Panc1 (cell line): ENCODE measurements around the gene GGT5. TPM values are rescaled to one million over a fixed set of nuclear protein-coding genes. Genes with fewer than 3 reads are reported as not detected.

Experiments
- ATAC-seq: fragments of 200-7000 bp; cut with Tn5 transposase; 2 replicates; pipeline ENCODE4 v1.9.1; 2020; ENCODE audit warnings: mild to moderate bottlenecking, moderate library complexity
- BruUV-seq: library from RNA; stranded (reverse); fragments of 400-500 nt; replicated peaks from 2 replicates; lab custom pipeline; 2021; lab: Mats Ljungman, UMichigan
- CTCF ChIA-PET: fragments of 300-600 bp; sonication (Branson Sonifier 250); formaldehyde crosslinking; loops from one replicate; lab custom pipeline; 2022; ENCODE audit warnings: antibody characterized with exemption; lab: Charles Lee
- POLR2A ChIA-PET: fragments of 300-600 bp; sonication (Branson Sonifier 250); formaldehyde crosslinking; loops from one replicate; lab custom pipeline; 2022; ENCODE audit warnings: antibody characterized with exemption; lab: Charles Lee
- DNase-seq: peaks from one replicate; pipeline ENCODE4 v3.0.0-alpha.2; 2010; ENCODE audit warnings: low read depth, low spot score
- H3K27ac ChIP-seq: 2 replicates; pipeline ENCODE4 v1.5.1; 2011; ENCODE audit warnings: mild to moderate bottlenecking, low read length, inconsistent platforms
- H3K27me3 ChIP-seq: fragments of 200-500 bp; sonication (Bioruptor generic); 2 replicates; pipeline ENCODE4 v1.6.0; 2014; ENCODE audit warnings: low read length, inconsistent platforms; ENCODE audit not compliant: control insufficient read depth, insufficient read depth
- H3K36me3 ChIP-seq: fragments of 200-500 bp; sonication (Bioruptor generic); 2 replicates; pipeline ENCODE4 v1.5.1; 2014; ENCODE audit warnings: inconsistent platforms, mild to moderate bottlenecking, low read length, moderate library complexity; ENCODE audit not compliant: control insufficient read depth, insufficient read depth
- H3K4me1 ChIP-seq: 2 replicates; pipeline ENCODE4 v1.5.1; 2011; ENCODE audit warnings: inconsistent platforms, mild to moderate bottlenecking, low read length, moderate library complexity; ENCODE audit not compliant: control insufficient read depth, insufficient read depth
- H3K4me3 ChIP-seq, 2 experiments: 2 replicates each; pipeline ENCODE4 v1.5.1; 2011 to 2012; ENCODE audit warnings: low read depth in 2 of 2, low read length in 2 of 2, mild to moderate bottlenecking in 2 of 2, inconsistent platforms in 1 of 2, moderate library complexity in 1 of 2
- H3K9me3 ChIP-seq: fragments of 200-500 bp; sonication (Bioruptor generic); 2 replicates; pipeline ENCODE4 v1.5.1; 2014; ENCODE audit warnings: low read depth, mild to moderate bottlenecking, inconsistent platforms, low read length, moderate library complexity; ENCODE audit not compliant: control insufficient read depth, insufficient read depth
- CTCF ChIP-seq: fragments of 450-650 bp; IDR thresholded peaks from 2 replicates; pipeline ENCODE4 v1.5.1; 2017; ENCODE audit warnings: mild to moderate bottlenecking
- POLR2AphosphoS5 ChIP-seq: IDR thresholded peaks from 2 replicates; pipeline ENCODE4 v1.6.1; 2012; ENCODE audit warnings: mild to moderate bottlenecking, low read depth, low read length, moderate library complexity
- REST ChIP-seq, 2 experiments: IDR thresholded peaks; 2 replicates each; pipeline ENCODE4 v1.6.1; 2011 to 2012; ENCODE audit warnings: low read depth in 2 of 2, control low read depth in 1 of 2, low read length in 1 of 2, mild to moderate bottlenecking in 1 of 2, moderate library complexity in 1 of 2; ENCODE audit not compliant: insufficient read depth in 1 of 2
- SIN3A ChIP-seq: IDR thresholded peaks from 2 replicates; pipeline ENCODE4 v1.6.1; 2012; ENCODE audit warnings: low read depth, mild to moderate bottlenecking, low read length, moderate library complexity, borderline replicate concordance; ENCODE audit not compliant: insufficient read depth
- TCF7L2 ChIP-seq: IDR thresholded peaks from 2 replicates; pipeline ENCODE4 v1.6.1; 2011; ENCODE audit warnings: mild to moderate bottlenecking, low read depth, low read length, inconsistent platforms
- in situ Hi-C: cut with HindIII; loops from 2 replicates; pipeline ENCODE4 v1.10.0; 2016; ENCODE audit warnings: low sequenced_read_pairs, low pct_unique_long_range_greater_than_20kb
- intact Hi-C: fragments of 100-400 bp; cut with micrococcal nuclease; formaldehyde crosslinking; loops from one replicate; pipeline ENCODE4 v1.10.0; 2022; ENCODE audit not compliant: unreplicated experiment
- total RNA-seq: library from RNA; stranded (reverse); gene quantifications from one replicate; pipeline ENCODE4 v1.2.1, GENCODE V29; 2021; ENCODE audit not compliant: unreplicated experiment

The GGT5 gene
- total RNA-seq, 1 experiment from 2014 or later = 3.6 TPM

GRCh38 chr22:24181996-24182899 is 62.6 kb downstream of the GGT5 start:
- H3K27ac ChIP-seq = no peak overlapping the region
- in situ Hi-C loops (no loop called here), intact Hi-C loops (no loop called here)
- H3K27me3 ChIP-seq = no peaks in the 10 kb centered on the region
- ATAC-seq (peak; percentile 3; the same call in 1 of the 2 replicates), DNase-seq (no peak)
- no peak for TF ChIP-seq TCF7L2
- TF ChIP-seq CTCF = peak; percentile 40; the same call in 1 of the 2 replicates
- TF ChIP-seq POLR2AphosphoS5 = no peak
- no peak overlapping the region for H3K4me3 ChIP-seq
- no peaks in the 10 kb centered on the region for H3K36me3 ChIP-seq
- no peaks in the 10 kb centered on the region for H3K9me3 ChIP-seq
- ChIA-PET CTCF (no interaction called here), POLR2A (no interaction called here)
- peaks cover 3% of the 10 kb centered on the region; the same call in 1 of the 2 replicates for H3K4me1 ChIP-seq
- BruUV-seq = no TSS peak

- Histone ChIP-seq H3K36me3 (no peaks in the 10 kb centered on the region), H3K4me1 (peaks cover 3% of the 10 kb centered on the region; the same call in 1 of the 2 replicates), H3K27me3 (no peaks in the 10 kb centered on the region), H3K4me3 (no peak within 1 kb of the TSS), H3K9me3 (no peaks in the 10 kb centered on the region), H3K27ac (no peak within 1 kb of the TSS)
- TF ChIP-seq REST (IDR thresholded peaks at IDR 0.05; ENCODE audit: insufficient read depth in 1 of 2, low read depth in 2 of 2, low read length in 1 of 2) (no peak), SIN3A (no peak), TCF7L2 (no peak), CTCF (no peak), POLR2AphosphoS5 (no peak)
- ChIA-PET POLR2A (interaction anchor here (0.6 kb wide), 1 partner anchor 86 kb away, joined by 4 read pairs; no protein-coding TSS in a partner anchor), CTCF (interaction anchor here (1.0 kb wide), 1 partner anchor 24 kb away, joined by 3 read pairs; no protein-coding TSS in a partner anchor)
- peak; percentile 56 for ATAC-seq
- DNase-seq = no peak
- intact Hi-C loops (no loop called here), in situ Hi-C loops (no loop called here)
- BruUV-seq = no TSS peak
These were observed 63.5 kb downstream of the GGT5 start, which contains the start of gene SUSD2 for GRCh38 chr22:24181088-24181995. Gene SUSD2, plus strand, starts transcription at chr22:24181487. Its CDS starts 33 bp downstream, at chr22:24181520.
